ENCODE results near the gene SIL1.

Gene SIL1

DNA sequence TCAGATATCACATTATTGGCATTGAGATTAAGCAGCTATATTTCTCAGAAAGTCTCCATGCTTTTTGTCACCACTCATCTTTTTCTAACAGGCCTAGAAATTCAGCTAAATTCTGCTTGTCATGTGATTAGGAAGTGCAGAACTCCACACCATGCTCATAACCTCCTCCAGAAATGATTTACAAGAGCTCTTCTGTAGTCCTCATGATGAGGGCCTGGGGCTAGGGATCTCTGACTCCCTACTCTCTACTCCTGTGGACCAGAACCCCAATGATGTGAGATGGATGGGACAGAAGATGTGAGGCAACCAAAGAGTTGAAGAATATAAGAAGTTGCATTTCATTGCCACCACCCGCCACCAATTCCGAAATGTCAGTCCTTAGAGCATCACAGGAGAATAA is 16.5 kb upstream of the SIL1 start:
- TF ChIP-seq, protein P1, sequence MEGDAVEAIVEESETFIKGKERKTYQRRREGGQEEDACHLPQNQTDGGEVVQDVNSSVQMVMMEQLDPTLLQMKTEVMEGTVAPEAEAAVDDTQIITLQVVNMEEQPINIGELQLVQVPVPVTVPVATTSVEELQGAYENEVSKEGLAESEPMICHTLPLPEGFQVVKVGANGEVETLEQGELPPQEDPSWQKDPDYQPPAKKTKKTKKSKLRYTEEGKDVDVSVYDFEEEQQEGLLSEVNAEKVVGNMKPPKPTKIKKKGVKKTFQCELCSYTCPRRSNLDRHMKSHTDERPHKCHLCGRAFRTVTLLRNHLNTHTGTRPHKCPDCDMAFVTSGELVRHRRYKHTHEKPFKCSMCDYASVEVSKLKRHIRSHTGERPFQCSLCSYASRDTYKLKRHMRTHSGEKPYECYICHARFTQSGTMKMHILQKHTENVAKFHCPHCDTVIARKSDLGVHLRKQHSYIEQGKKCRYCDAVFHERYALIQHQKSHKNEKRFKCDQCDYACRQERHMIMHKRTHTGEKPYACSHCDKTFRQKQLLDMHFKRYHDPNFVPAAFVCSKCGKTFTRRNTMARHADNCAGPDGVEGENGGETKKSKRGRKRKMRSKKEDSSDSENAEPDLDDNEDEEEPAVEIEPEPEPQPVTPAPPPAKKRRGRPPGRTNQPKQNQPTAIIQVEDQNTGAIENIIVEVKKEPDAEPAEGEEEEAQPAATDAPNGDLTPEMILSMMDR (IDR thresholded peaks at IDR 0.05; ENCODE audit: low read depth, low read length), result no peak
- DNase-seq (ENCODE audit: low read depth in 2 of 2), result no peak
- H3K4me3 ChIP-seq (replicated peaks in 1 of 2; ENCODE audit: low read depth in 2 of 2, low read length in 2 of 2), result no peak overlapping the region

DNA sequence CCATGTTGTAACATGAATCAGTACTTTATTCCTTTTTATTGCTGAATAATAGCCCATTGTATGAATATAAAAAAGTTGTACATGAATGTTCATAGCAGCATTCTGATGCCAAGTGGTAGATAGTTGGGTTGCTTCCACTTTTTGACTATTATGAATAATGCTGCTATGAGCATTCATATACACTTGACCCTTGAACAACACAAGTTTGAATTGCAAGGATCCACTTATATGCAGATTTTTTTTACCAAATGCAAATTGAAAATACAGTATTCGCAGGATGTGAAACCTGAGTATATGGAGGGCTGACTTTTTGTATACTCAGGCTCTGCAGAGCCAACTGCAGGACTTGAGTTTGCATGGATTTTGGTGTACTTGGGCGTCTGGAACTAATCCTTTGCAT is 14.7 kb upstream of the SIL1 start:
- no peak for DNase-seq (ENCODE audit: low read depth in 2 of 2)
- TF ChIP-seq, protein P1 (IDR thresholded peaks at IDR 0.05; ENCODE audit: low read depth, low read length), result no peak
- H3K4me3 ChIP-seq (replicated peaks in 1 of 2; ENCODE audit: low read depth in 2 of 2, low read length in 2 of 2), result no peak overlapping the region

DNA sequence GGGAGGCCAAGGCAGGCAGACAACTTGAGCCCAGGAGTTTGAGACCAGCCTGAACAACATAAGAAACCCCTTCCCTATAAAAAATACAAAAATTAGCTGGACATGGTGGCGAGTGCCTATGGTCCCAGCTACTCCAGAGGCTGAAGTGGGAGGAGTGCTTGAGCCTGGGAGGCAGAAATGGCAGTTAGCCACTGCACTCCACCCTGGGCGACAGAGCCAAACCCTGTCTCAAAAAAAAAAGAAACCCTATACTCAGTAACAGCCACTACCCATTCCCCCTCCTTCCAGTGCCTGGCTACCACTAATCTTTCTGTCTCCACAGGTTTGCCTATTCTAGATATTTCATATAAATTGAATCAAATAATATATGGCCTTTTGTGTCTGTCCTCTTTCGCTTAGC is 14.3 kb upstream of the SIL1 start:
- DNase-seq (ENCODE audit: low read depth in 2 of 2), result no peak
- TF ChIP-seq, protein P1 (IDR thresholded peaks at IDR 0.05; ENCODE audit: low read depth, low read length), result no peak
- H3K4me3 ChIP-seq (replicated peaks in 1 of 2; ENCODE audit: low read depth in 2 of 2, low read length in 2 of 2), result no peak overlapping the region

DNA sequence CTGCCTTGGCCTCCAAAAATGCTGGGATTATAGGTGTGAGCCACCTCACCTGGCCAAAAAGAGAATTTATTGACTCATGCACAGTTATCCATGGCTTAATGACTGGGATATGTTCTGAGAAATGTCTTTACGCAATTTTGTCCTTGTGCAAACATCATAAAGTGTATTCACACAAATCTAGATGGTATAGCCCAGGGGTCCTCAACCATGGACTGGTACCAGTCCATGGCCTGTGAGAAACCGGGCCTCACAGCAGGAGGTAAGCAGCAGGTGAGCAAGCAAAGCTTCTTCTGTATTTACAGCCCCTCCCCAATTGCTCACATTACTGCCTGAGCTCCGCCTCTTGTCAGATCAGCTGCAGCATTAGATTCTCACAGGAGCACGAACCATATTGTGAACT is 12.4 kb upstream of the SIL1 start:
- DNase-seq (ENCODE audit: low read depth in 2 of 2), result no peak
- TF ChIP-seq, protein P1 (IDR thresholded peaks at IDR 0.05; ENCODE audit: low read depth, low read length), result no peak
- no peak overlapping the region for H3K4me3 ChIP-seq (replicated peaks in 1 of 2; ENCODE audit: low read depth in 2 of 2, low read length in 2 of 2)

DNA sequence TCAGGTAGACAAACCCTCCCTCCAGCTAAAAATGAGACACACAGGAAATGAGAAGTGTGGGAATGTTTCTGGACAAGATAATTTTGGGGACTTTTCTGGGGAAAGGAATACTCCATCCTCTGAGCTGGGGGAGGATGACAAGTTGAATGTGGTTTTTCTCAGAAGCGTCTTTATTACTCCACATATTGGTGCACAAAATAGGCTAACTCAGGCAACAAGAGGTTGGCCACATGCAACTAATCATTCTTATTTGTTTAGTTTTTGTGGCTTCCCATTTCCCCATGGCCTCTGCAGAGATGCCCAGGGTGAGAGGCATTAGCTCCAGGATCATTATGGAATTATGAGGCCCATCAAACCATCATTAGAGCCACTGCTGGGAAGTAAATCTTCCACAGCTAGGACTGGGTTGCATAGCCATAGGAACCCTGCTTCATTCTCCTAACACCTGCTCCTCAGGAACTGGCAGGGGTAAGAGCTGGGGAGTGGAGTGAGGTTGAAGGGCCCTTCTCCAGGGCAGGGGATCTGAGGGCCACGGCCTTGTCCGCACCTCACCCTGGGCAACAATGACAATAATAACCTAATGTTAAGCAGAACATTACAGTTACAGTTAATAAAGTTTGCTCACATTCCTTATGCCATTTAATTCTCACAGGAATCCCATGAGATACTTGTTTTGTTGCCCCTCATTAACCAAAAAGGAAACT is 9.3 kb upstream of the SIL1 start:
- TF ChIP-seq, protein P1 (IDR thresholded peaks at IDR 0.05; ENCODE audit: low read depth, low read length), result no peak
- no peak for DNase-seq (ENCODE audit: low read depth in 2 of 2)

DNA sequence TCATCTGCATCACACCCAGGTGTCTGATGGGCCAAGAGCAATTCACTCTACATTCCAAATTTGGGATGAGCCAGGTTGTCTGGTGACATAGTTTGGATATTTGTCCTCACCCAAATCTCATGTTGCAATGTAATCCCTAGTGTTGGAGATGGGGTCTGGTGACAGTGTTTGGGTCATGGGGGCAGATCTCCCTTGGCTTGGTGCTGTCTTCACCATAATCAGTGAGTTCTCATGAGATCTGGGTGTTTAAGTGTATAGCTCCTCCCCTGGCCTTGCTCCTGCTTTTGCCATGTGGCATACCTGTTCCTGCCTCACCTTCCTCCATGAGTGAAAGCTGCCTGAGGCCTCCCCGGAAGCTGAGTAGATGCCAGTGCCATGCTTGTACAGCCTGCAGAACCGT is 7.4 kb upstream of the SIL1 start:
- DNase-seq (ENCODE audit: low read depth in 2 of 2), result no peak

More for the DNA sequence above, 9.3 kb upstream of the SIL1 start:
- H3K4me3 ChIP-seq (replicated peaks in 1 of 2; ENCODE audit: low read depth in 2 of 2, low read length in 2 of 2), result no peak overlapping the region

More for the DNA sequence above, 7.4 kb upstream of the SIL1 start:
- H3K4me3 ChIP-seq (replicated peaks in 1 of 2; ENCODE audit: low read depth in 2 of 2, low read length in 2 of 2), result no peak overlapping the region
- TF ChIP-seq, protein P1 (IDR thresholded peaks at IDR 0.05; ENCODE audit: low read depth, low read length), result no peak
